ENCODE measurements around the gene TMEM116.

GRCh38 chr12:112017041-112017440 is 4.1 kb upstream of the TMEM116 start:
- TF ChIP-seq BHLHE40 (IDR thresholded peaks at IDR 0.05; ENCODE audit: borderline replicate concordance) (no peak), L3MBTL2 (conservative IDR thresholded peaks at IDR 0.05) (no peak), ARNT (IDR thresholded peaks at IDR 0.05) (no peak)
